ENCODE data around the gene CARMIL1. TPM values are rescaled to one million over a fixed set of nuclear protein-coding genes. Genes with fewer than 3 reads are reported as not detected.
"Not testable (repeated sequence)": the region's sequence is repeated elsewhere in the genome, so short reads cannot be mapped to it uniquely, and the experiment has no call there.

CARMIL1 gene
- total RNA-seq, 1 experiment from 2014 or later: 21.2 TPM

DNA sequence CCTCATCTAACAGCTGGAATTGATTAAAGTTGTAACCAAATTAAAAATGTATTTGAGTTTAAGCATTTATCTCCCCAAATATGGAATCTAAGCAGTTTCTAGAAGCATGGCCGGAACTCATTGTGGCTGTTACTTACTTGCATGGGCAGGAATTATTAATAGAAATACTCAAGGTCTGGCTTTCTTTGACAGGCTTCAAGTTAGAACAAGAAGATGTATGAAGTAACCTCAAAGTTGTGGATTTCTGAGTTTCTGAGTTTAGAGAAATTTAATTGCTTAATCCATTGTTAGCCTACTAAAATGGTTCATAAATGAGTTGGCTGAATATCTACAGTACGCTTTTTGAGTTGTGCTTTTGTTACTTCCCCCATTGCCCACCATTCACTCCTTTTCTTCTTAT is 7.7 kb downstream of the CARMIL1 start:
- no peak for DNase-seq (ENCODE audit: low read depth in 1 of 2, low spot score in 2 of 2)
- Histone ChIP-seq H3K4me3 (no peak overlapping the region), H3K27ac (no peak overlapping the region), H3K4me1 (replicated peaks) (peaks cover 10% of the 10 kb centered on the region; the same call in 1 of the 2 replicates), H3K9me3 (replicated peaks) (no peaks in the 10 kb centered on the region), H3K27me3 (replicated peaks) (no peaks in the 10 kb centered on the region), H3K36me3 (peaks cover 3% of the 10 kb centered on the region; the same call in 1 of the 2 replicates)

DNA sequence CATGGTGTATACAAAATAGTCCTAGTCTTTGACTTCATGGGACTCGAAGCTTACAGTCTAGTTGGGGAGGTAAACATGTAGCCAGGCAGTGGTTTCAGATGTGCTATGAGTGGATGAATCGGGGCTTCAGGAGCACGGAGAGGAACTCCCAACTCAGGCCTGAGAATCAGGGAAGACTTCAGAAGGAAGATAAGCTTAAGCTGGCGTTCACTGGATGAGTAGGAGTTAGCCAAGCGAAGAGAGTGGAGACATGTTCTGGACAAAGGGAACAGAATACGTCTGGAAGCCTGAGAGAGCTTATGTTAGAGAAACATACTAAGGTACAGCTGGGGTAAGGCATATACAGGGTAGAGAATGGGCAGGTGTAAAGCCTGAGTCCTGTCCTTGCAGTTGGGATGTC is 8.8 kb downstream of the CARMIL1 start:
- Histone ChIP-seq H3K27me3 (replicated peaks) (no peaks in the 10 kb centered on the region), H3K4me1 (replicated peaks) (peaks cover 10% of the 10 kb centered on the region; the same call in 1 of the 2 replicates), H3K9me3 (replicated peaks) (no peaks in the 10 kb centered on the region), H3K27ac (no peak overlapping the region), H3K4me3 (no peak overlapping the region), H3K36me3 (peaks cover 3% of the 10 kb centered on the region; the same call in 1 of the 2 replicates)
- no peak for DNase-seq (ENCODE audit: low read depth in 1 of 2, low spot score in 2 of 2)

DNA sequence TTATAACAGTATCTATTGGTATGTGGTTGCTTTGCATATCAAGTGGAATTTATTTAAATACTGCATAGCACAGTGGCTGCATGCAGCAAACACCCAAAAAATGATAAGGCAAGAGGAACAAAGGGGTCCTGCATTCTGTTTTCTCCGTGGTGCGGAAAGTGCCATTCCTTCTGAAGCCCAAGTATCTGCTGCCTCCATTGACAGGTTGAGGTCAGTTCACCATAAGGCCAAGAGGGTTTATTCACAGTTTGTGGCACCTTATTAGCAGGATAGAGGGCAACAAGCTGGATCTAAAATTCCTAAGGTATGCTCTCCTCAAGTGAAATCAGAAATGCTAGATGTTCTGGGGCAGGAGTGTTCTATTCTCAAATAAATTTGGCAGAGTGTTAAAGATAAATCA is 9.3 kb downstream of the CARMIL1 start:
- H3K27ac ChIP-seq: no peak overlapping the region
- H3K36me3 ChIP-seq: peaks cover 3% of the 10 kb centered on the region; the same call in 1 of the 2 replicates
- H3K9me3 ChIP-seq (replicated peaks): no peaks in the 10 kb centered on the region
- no peaks in the 10 kb centered on the region for H3K27me3 ChIP-seq (replicated peaks)
- no peak for DNase-seq (ENCODE audit: low read depth in 1 of 2, low spot score in 2 of 2)
- no peak overlapping the region for H3K4me3 ChIP-seq
- H3K4me1 ChIP-seq (replicated peaks): peaks cover 10% of the 10 kb centered on the region; the same call in 1 of the 2 replicates

DNA sequence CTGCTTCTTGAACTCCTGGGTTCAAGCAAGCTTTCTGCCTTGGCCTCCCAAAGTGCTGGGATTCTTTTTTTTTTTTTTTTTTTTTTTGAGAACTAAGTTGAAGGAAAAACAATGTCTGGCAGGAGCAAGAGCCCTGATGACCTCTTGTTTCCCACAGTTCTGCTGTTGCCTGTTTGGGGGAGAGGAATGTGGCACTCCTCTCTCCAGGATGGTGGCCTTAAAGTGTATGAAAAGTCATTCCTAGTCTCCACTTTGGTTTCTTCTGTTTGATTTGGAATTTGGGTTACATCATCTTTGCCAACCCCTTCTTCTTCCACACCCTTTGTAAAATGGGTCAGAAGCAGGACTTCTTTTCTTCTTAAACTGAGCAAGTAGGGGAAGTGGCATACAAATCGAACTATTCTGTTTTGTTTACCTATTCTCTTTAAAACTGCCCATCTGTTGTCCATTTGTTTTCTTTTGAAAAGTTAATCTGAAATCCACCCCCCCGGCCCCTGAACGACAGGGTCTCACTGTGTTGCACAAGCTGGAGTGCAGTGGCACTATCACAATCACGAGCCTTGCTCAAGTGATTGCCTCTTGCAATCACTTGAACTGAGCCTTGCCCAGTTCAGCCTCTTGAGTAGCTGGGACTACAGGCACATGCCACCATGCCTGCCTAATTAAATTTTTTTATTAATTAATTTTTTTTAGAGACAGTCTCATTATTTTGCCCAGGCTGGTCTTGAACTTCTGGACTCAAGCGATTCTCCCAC is 11.3 kb downstream of the CARMIL1 start:
- DNase-seq (ENCODE audit: low read depth in 1 of 2, low spot score in 2 of 2): peak in 1 of 2 experiments; percentile 20
- Histone ChIP-seq H3K4me1 (replicated peaks) (peaks cover 4% of the 10 kb centered on the region; the same call in 1 of the 2 replicates), H3K27ac (no peak overlapping the region), H3K4me3 (no peak overlapping the region), H3K27me3 (replicated peaks) (no peaks in the 10 kb centered on the region), H3K9me3 (replicated peaks) (no peaks in the 10 kb centered on the region), H3K36me3 (no peaks in the 10 kb centered on the region; the same call in 1 of the 2 replicates)

DNA sequence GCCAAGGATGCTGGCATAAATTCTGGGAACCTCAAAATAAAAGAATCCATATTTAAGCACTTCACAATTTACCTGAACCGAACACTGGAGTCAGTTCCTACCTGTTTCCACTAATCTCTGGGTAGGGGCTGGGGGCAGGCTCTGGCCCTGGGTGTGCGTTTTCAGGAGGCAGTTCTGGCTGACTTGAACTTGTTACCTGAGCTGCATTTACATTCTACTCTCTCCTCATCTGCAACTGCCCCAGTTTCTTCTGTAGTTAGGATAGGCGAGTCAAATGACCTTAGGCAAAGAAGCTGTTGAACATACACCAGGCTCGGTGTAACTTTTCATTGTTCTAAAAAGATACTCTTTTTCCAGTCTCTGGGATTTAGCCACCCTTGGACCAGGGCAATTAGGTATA is 13.2 kb downstream of the CARMIL1 start:
- H3K36me3 ChIP-seq: no peaks in the 10 kb centered on the region
- H3K27me3 ChIP-seq (replicated peaks): no peaks in the 10 kb centered on the region
- H3K27ac ChIP-seq: no peak overlapping the region
- H3K4me3 ChIP-seq: no peak overlapping the region
- no peak for DNase-seq (ENCODE audit: low read depth in 1 of 2, low spot score in 2 of 2)
- H3K9me3 ChIP-seq (replicated peaks): no peaks in the 10 kb centered on the region
- peaks cover 4% of the 10 kb centered on the region; the same call in 1 of the 2 replicates for H3K4me1 ChIP-seq (replicated peaks)

DNA sequence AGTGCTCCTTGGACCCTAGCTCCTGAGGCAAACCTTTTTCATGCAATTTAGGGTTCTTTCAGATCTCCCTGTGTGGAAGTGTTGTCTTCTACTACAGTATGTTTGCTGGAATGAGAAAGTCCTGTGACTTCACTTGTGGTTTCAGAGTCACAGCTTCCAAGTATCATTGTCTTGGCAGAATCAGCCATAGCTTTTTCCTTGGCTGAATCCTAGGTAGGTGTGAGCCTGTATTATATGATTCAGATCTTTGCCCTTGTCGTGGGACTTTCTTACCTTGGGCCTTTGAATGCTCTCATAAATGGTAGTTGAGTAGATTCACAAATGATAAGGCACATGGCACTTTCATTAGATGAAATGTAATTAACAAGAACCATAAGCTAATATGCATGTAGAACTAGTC is 16.5 kb downstream of the CARMIL1 start:
- no peaks in the 10 kb centered on the region for H3K36me3 ChIP-seq
- no peak overlapping the region for H3K4me3 ChIP-seq
- H3K4me1 ChIP-seq (replicated peaks): no peaks in the 10 kb centered on the region
- no peaks in the 10 kb centered on the region for H3K9me3 ChIP-seq (replicated peaks)
- no peaks in the 10 kb centered on the region for H3K27me3 ChIP-seq (replicated peaks)
- H3K27ac ChIP-seq: no peak overlapping the region
- no peak for DNase-seq (ENCODE audit: low read depth in 1 of 2, low spot score in 2 of 2)

DNA sequence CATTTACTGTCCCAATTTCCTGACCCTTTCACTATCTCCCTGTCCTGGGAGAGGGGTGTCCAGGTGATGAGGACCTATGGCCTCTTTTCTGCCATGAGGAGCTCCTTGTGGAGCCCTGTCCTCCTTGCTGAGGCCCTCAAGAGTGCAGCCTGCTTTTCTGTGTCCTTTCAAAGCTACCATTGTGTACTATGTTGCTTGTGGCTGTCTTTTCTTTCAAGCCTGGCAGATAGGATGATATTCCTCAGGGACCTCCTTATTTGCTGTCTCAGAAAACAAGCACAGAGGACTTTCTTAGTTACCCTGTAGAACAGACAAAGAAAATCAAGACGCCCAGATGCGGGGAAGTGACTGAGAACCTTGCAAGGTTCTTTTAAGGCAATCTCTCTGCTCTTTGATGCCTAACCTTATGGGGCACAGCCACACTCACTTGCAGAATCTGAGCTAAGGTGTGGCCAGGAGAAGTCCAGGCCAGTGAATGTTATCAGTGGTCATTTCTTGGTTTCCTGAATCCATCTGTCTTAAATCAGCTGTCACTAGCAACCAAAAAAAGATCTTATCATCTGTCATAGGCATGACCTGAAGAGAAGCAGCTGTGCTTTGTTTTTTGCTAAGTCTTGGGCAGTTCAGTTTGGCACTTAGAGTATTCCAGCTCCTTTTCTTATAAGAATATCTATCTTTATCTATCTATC is 17.2 kb downstream of the CARMIL1 start:
- Histone ChIP-seq H3K9me3 (replicated peaks) (no peaks in the 10 kb centered on the region), H3K4me1 (replicated peaks) (peaks cover 5% of the 10 kb centered on the region), H3K4me3 (no peak overlapping the region), H3K27me3 (replicated peaks) (no peaks in the 10 kb centered on the region), H3K36me3 (no peaks in the 10 kb centered on the region), H3K27ac (no peak overlapping the region)
- DNase-seq (ENCODE audit: low read depth in 1 of 2, low spot score in 2 of 2): no peak

DNA sequence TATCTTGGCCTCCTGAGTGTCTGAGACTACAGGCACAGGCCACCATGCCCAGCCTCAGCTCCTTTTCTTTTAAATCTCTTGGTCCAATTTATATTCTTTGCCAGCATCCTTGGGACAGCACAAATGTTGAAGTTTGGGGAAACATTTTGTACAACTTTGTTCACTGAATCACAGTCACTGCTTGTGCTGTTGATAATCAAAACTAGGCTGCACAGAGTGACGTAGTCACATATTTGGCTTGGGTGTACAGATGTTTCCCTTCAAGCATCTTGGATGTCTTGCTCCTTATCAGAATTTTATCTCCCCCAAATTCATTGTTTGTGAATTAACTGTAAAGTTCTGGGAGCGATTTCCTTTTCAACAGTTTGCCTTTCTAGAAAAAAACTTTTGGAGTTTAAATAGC is 17.9 kb downstream of the CARMIL1 start:
- no peaks in the 10 kb centered on the region for H3K9me3 ChIP-seq (replicated peaks)
- H3K4me3 ChIP-seq: no peak overlapping the region
- no peaks in the 10 kb centered on the region for H3K27me3 ChIP-seq (replicated peaks)
- H3K4me1 ChIP-seq (replicated peaks): peaks cover 11% of the 10 kb centered on the region
- no peak overlapping the region for H3K27ac ChIP-seq
- H3K36me3 ChIP-seq: no peaks in the 10 kb centered on the region
- no peak for DNase-seq (ENCODE audit: low read depth in 1 of 2, low spot score in 2 of 2)

DNA sequence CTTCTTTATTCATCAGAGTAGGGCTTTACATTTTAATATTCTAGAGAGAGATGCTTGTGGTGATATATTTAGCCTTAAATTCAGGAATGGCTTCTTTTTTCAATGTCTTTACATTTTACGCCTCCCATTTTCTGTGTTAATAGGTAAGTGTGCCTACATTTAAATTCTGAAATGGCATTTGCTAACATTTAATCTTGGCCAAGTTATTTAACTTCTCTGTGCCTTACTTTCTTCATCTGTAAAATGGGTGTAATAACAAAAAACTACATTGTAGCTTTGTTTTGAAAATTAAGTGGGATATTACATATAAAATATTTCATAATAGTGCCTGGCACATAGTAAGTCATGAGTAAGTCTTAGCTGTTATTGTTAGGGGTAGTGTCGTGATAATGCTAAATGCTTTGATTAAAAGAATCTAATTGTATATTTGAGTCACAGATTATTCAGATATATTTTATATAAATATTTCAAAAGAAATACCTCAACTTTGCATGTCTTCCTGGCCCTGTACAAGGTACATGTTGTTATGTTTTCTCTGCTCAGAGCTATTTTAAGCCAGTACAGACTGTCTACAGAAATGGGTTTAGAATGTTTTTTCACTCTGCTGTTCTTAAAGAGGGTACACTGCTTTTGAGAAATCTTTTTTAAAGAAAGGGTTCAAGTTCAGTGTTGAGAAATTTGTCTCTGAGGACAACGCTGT is 18.8 kb downstream of the CARMIL1 start:
- no peaks in the 10 kb centered on the region for H3K9me3 ChIP-seq (replicated peaks)
- H3K4me1 ChIP-seq (replicated peaks): peaks cover 17% of the 10 kb centered on the region
- no peak overlapping the region for H3K27ac ChIP-seq
- DNase-seq (ENCODE audit: low read depth in 1 of 2, low spot score in 2 of 2): no peak
- H3K4me3 ChIP-seq: no peak overlapping the region
- H3K36me3 ChIP-seq: no peaks in the 10 kb centered on the region
- no peaks in the 10 kb centered on the region for H3K27me3 ChIP-seq (replicated peaks)

DNA sequence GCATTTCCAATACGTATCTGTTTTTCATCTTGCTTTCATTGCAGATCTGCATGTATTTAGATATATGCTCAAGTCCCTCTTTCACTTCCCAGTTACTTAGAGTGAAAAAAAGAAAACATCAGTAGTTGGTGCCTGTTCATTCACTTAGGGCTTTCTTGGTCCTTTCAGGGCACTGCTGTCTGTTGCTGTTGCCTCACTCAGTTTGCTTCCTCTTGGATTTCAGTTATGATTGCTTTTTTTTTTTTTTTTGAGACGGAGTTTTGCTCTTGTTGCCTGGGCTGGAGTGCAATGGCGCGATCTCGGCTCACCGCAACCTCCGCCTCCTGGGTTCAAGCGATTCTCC is 19.3 kb downstream of the CARMIL1 start:
- H3K4me3 ChIP-seq; H3K36me3 ChIP-seq; H3K9me3 ChIP-seq (replicated peaks); H3K27me3 ChIP-seq (replicated peaks); DNase-seq (ENCODE audit: low read depth in 1 of 2, low spot score in 2 of 2); H3K27ac ChIP-seq: not testable (repeated sequence)
- peaks cover 22% of the 10 kb centered on the region for H3K4me1 ChIP-seq (replicated peaks)

DNA sequence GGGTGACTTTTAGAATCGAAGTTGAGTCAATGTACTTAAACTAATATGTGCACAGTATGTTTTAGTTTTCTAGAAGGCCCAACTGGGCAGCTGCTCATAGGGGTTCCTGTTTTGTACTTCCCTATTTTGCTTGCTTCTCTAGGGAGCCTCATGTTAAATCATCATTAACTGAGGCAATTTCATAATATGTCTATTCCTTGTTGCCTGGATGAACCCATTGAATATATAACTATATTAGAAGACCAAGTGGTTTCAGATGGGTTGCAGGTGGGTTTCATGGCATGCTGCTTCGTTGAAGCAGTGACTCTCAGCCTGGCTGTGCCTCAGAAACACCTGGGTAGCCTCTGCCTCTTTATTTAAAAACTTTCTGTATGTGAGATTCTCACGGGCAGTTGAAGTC is 22.2 kb downstream of the CARMIL1 start:
- H3K27ac ChIP-seq: no peak overlapping the region
- H3K27me3 ChIP-seq (replicated peaks): no peaks in the 10 kb centered on the region
- H3K36me3 ChIP-seq: no peaks in the 10 kb centered on the region
- H3K9me3 ChIP-seq (replicated peaks): no peaks in the 10 kb centered on the region
- H3K4me1 ChIP-seq (replicated peaks): peaks cover 24% of the 10 kb centered on the region
- DNase-seq (ENCODE audit: low read depth in 1 of 2, low spot score in 2 of 2): no peak
- no peak overlapping the region for H3K4me3 ChIP-seq

DNA sequence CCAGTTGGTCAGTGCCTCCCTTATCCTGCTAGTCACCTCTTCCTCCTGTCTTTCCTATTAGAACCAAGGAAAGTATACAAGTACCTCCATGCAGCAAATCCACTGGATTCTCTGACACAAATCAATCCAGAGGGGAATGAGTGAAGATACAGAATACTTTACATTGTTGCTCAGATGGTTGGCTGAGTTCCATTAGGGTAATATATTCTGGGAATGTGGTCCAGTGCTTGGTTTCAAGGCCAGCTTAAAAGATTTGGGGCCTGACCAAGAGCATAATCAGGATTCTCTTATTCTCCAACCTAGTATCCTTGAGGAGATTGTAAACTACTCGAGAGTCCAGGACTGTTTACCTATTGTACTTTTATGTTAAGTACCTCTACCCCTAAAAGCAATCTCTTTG is 23.0 kb downstream of the CARMIL1 start:
- Histone ChIP-seq H3K36me3 (no peaks in the 10 kb centered on the region), H3K27ac (peak overlapping the region; percentile 60), H3K4me1 (replicated peaks) (peaks cover 24% of the 10 kb centered on the region), H3K4me3 (no peak overlapping the region), H3K9me3 (replicated peaks) (no peaks in the 10 kb centered on the region), H3K27me3 (replicated peaks) (no peaks in the 10 kb centered on the region)
- DNase-seq (ENCODE audit: low read depth in 1 of 2, low spot score in 2 of 2): no peak

DNA sequence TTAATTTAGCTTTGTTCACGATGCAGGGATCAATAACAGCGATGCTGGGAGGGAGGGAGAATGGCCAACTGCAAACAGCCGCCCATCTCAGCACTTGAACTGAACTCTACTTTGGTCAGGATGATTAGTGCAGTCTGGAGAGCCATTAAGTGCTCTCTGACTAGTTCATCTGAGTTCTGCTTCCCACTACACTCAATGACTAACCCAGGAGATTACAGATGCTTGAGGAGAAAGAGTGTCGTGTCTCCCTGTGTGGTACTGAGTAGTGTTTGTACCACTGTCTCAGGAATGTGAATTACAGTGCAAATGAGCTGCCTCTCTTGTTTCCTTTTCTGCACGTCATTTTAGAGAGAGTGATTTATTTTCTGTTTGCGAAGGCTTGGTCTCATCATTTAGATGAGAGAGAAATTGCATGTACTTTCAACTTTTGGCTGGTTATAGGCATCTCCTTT is 23.5 kb downstream of the CARMIL1 start:
- no peaks in the 10 kb centered on the region for H3K36me3 ChIP-seq
- DNase-seq (ENCODE audit: low read depth in 1 of 2, low spot score in 2 of 2): peak; percentile 77 to 91
- no peaks in the 10 kb centered on the region for H3K27me3 ChIP-seq (replicated peaks)
- H3K27ac ChIP-seq: peak overlapping the region; percentile 60
- peaks cover 24% of the 10 kb centered on the region for H3K4me1 ChIP-seq (replicated peaks)
- no peak overlapping the region for H3K4me3 ChIP-seq
- H3K9me3 ChIP-seq (replicated peaks): no peaks in the 10 kb centered on the region

DNA sequence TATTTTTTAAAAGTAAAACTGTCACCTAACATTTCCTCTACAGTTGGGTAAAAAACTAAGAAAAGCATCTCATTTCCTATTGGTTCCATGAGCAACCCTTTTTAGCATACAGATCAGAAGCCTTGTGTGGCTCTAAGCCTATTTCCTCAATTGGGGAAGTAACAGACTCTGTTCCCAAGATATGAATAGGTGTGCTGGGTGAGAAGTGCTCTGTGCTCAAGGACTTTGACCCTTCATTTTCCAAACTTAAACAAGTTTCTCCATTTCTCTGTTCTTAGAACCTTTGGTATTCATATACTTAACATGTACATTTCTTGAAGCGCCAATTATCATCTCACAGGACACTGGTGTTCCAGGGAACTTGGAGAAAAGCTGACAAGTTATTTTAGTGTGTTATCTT is 24.1 kb downstream of the CARMIL1 start:
- Histone ChIP-seq H3K27me3 (replicated peaks) (no peaks in the 10 kb centered on the region), H3K27ac (peak overlapping the region; percentile 47), H3K4me1 (replicated peaks) (peaks cover 24% of the 10 kb centered on the region), H3K9me3 (replicated peaks) (no peaks in the 10 kb centered on the region), H3K36me3 (no peaks in the 10 kb centered on the region), H3K4me3 (no peak overlapping the region)
- no peak for DNase-seq (ENCODE audit: low read depth in 1 of 2, low spot score in 2 of 2)
